Upper lobe of left lung (tissue), 4 donors: ENCODE results near the gene LRCH1.

ENCODE experiments used
- CTCF ChIP-seq, 6 experiments: fragments of 450-650 bp in 4 of 6; fragments of 200-600 bp in 2 of 6; sonication (generic) in 2 of 6; IDR thresholded peaks; one replicate each; pipeline ENCODE4 v1.5.1; 2016 to 2019; ENCODE audit warnings: antibody characterized with exemption in 6 of 6
- EP300 ChIP-seq, 4 donors: sonication (generic); formaldehyde crosslinking; IDR thresholded peaks; one replicate each; pipeline ENCODE4 v1.5.1; 2017; ENCODE audit warnings: antibody characterized with exemption in 4 of 4, control low read depth in 2 of 4
- POLR2A ChIP-seq, 4 donors: fragments of 450-650 bp; IDR thresholded peaks; one replicate each; pipeline ENCODE4 v1.5.1; 2016 to 2017; ENCODE audit warnings: antibody characterized with exemption in 4 of 4, mild to moderate bottlenecking in 2 of 4

- TF ChIP-seq CTCF (IDR thresholded peaks at IDR 0.05) = no peak
- no peak for TF ChIP-seq POLR2A (IDR thresholded peaks at IDR 0.05)
- TF ChIP-seq EP300 (IDR thresholded peaks at IDR 0.05) = no peak
Observed at GRCh38 chr13:46592385-46592784, 39.4 kb downstream of the LRCH1 start.
